Embryonic facial prominence (tissue), 1 donor: Measurements from ENCODE around the gene FAM83G.

ENCODE experiments used
- DNase-seq: peaks from one replicate; pipeline ENCODE4 v3.0.0-alpha.2; 2016; ENCODE audit errors: extremely low spot score

Gene FAM83G

DNA sequence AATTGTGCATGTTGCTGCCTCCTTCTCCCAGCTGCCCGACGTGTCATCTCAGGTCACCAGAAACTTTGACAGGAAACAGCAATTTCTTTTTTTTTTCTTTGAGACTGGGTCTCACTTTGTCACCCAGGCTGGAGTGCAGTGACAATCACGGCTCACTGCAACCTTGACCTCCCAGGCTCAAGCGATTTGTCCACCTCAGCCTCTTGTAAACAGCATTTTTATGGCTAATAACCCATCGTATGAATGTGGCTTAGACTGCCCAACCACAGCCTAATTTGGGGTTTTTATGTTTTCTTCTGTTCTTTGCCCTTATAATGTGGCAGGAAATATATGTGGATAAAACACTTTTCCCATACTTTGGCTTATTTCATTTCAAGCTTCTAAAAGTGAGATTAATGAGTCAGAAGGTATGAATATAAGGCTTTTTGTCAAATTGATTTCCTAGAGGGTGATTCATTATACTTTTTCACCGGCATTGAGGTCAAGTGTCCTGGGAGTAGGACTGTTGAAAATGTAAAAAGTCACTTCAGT, 83.6 kb downstream of the FAM83G start:
- no peak for DNase-seq

DNA sequence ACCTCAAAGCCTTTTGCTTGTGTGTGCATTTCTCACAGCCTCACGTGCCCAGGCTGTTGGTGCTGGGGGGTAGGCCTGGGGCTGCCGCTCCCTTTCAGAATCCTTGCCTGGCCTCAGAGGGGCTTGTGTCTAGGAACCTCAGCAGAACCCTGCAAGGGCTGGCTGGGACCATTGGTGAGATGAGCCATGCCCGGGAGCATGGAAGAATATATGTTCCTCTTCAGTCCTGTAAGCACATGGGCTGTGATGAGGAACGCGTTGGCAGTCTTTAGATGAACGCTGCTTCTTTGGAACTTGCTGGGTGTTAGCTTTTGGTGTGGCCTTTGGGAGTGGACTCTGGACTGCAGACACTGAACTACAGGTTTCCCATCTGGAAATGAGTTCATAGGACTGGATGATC, 84.6 kb downstream of the FAM83G start:
- no peak for DNase-seq
